Effector memory CD8-positive, alpha-beta T cell (primary cell): ENCODE data around the gene RAB33B.

Source experiments
- ATAC-seq: fragments of 150-1000 bp; cut with Tn5 transposase; replicated peaks from 2 replicates; pipeline ENCODE4 v1.10.0; 2021; ENCODE audit warnings: mild to moderate bottlenecking, moderate library complexity
- DNase-seq, 3 experiments: peaks; one replicate each; pipeline ENCODE4 v3.0.0; 2021
- H3K27ac Mint-ChIP-seq, 2 donors: one replicate each; pipeline ENCODE4 v1.8.0; 2022; ENCODE audit warnings: mild to moderate bottlenecking in 2 of 2, mixed read lengths in 2 of 2, moderate library complexity in 2 of 2
- H3K27me3 Mint-ChIP-seq, 2 donors: one replicate each; pipeline ENCODE4 v1.8.0; 2022; ENCODE audit warnings: mixed read lengths in 2 of 2
- H3K36me3 Mint-ChIP-seq: one replicate; pipeline ENCODE4 v1.8.0; 2022; ENCODE audit warnings: mild to moderate bottlenecking, moderate library complexity, mixed read lengths; ENCODE audit not compliant: insufficient read depth
- H3K4me1 Mint-ChIP-seq, 2 donors: one replicate each; pipeline ENCODE4 v1.8.0; 2022; ENCODE audit warnings: low read depth in 2 of 2, mixed read lengths in 2 of 2
- H3K4me3 Mint-ChIP-seq, 2 donors: one replicate each; pipeline ENCODE4 v1.8.0; 2022; ENCODE audit warnings: mild to moderate bottlenecking in 2 of 2, mixed read lengths in 2 of 2, moderate library complexity in 2 of 2
- H3K9me3 Mint-ChIP-seq, 2 donors: one replicate each; pipeline ENCODE4 v1.8.0; 2022; ENCODE audit warnings: mixed read lengths in 2 of 2

Gene RAB33B

GRCh38 chr4:139470295-139470694 is 16.4 kb downstream of the RAB33B start:
- ATAC-seq = no peak

DNA sequence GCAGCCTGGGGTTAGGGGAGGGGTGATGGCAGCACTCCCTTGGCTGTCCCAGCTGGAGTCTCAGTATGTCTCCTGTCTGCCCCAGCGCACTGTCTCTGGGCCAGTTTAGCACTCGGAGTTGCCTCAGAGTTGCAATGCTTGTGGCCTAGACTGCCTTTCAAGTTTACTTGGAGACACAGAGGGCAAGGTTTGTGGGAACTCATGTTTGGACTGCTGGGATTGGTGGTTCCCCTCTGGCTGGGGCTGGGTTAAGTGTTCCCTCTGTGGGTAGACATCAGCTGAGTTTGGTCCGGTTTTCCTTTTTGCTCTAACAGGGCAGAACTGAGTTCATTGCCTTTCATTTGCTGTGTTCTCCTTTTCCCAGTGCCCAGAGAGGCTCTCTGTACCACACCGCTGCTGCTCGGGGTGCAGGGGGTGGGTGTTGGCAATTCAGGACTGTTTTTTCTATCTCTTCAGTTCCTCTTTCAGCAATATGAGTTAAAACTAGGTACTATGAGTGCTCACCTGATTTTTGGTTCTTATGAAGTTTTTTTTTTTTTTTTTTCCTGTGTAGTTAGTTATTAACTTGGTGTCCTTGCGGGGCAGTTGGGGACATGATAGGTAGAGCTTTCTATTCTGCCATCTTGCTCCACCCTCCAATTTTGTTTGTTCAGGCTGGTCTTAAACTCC is 17.2 kb downstream of the RAB33B start:
- Mint-ChIP-seq H3K9me3 (peaks cover 7% of the 10 kb centered on the region in 2 donors), H3K36me3 (peaks cover 24% of the 10 kb centered on the region), H3K27me3 (no peaks in the 10 kb centered on the region), H3K4me1 (peaks cover 18 to 32% of the 10 kb centered on the region in 2 donors), H3K4me3 (no peak overlapping the region), H3K27ac (peak overlapping the region; percentile 38 to 65)
- no peak for DNase-seq
- ATAC-seq = no peak

More at GRCh38 chr4:139470295-139470694, 16.4 kb downstream of the RAB33B start:
- Mint-ChIP-seq H3K27ac (peak overlapping the region in 1 of 2 donors; percentile 65), H3K4me3 (no peak overlapping the region), H3K4me1 (peaks cover 18 to 32% of the 10 kb centered on the region in 2 donors), H3K9me3 (peaks cover 7% of the 10 kb centered on the region in 2 donors), H3K36me3 (peaks cover 30% of the 10 kb centered on the region), H3K27me3 (no peaks in the 10 kb centered on the region)
- DNase-seq = no peak

DNA sequence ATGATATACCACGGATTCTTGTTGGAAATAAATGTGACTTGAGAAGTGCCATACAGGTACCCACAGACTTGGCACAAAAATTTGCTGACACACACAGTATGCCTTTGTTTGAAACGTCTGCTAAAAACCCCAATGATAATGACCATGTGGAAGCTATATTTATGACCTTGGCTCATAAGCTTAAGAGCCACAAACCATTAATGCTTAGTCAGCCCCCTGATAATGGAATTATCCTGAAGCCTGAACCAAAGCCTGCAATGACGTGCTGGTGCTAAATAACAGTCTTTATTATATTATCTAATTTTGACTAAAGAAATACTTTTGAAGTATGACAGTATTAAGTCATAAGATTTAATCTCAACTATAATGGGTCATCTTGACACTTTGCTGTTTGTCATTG is 18.9 kb downstream of the RAB33B start:
- ATAC-seq (no peak), DNase-seq (no peak)
- H3K4me1 Mint-ChIP-seq = peaks cover 18 to 31% of the 10 kb centered on the region in 2 donors
- peaks cover 24% of the 10 kb centered on the region for H3K36me3 Mint-ChIP-seq
- peaks cover 7% of the 10 kb centered on the region in 2 donors for H3K9me3 Mint-ChIP-seq
- H3K27me3 Mint-ChIP-seq = no peaks in the 10 kb centered on the region
- H3K27ac Mint-ChIP-seq = no peak overlapping the region
- no peak overlapping the region for H3K4me3 Mint-ChIP-seq

GRCh38 chr4:139476363-139476762 is 22.4 kb downstream of the RAB33B start:
- DNase-seq = no peak
- H3K4me3 Mint-ChIP-seq = no peak overlapping the region
- H3K36me3 Mint-ChIP-seq = peaks cover 28% of the 10 kb centered on the region
- peaks cover 0 to 4% of the 10 kb centered on the region in 2 donors for H3K4me1 Mint-ChIP-seq
- H3K9me3 Mint-ChIP-seq = no peaks in the 10 kb centered on the region
- no peak overlapping the region for H3K27ac Mint-ChIP-seq
- H3K27me3 Mint-ChIP-seq = no peaks in the 10 kb centered on the region
- ATAC-seq = no peak

DNA sequence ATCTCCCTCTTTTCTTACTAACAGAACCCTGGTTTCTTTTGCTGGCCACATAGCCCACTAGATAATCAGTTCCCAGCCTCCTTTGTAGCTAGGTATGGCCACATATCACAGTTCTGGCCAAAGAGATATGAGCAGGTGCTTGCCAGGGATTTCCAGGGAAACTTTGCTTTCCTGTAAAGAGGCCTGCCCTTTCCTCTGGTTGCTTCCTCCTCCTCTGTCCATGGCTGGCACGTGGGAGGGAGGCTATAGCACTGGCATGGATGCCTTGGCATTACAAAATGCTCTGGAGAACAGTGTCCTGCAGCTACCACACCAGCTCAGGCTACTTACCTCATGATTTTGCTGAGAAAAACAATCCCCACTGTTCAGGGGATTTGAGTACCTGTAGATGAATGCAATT is 27.5 kb downstream of the RAB33B start:
- Mint-ChIP-seq H3K4me3 (no peak overlapping the region), H3K4me1 (no peaks in the 10 kb centered on the region), H3K27ac (peak overlapping the region in 1 of 2 donors; percentile 46), H3K9me3 (no peaks in the 10 kb centered on the region), H3K36me3 (peaks cover 13% of the 10 kb centered on the region), H3K27me3 (no peaks in the 10 kb centered on the region)
- no peak for DNase-seq
- no peak for ATAC-seq

DNA sequence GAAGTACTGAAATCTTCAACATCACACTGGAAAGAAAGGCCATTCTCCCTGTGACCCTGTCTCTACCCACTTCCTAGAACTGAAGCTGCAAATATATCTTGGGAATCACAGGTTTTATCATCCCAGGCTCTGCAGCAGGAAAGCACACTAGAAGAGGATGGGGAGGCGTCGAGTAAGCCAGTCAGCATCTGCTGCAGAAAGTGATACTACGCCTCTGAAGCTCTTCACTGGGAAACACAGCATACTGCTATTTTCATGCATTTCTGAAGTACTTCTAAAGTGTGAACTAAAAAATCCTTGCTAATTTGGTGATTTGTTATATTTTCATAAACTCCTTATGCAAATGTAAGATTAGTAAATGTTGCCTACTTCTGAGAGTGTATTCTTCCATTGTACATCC is 29.1 kb downstream of the RAB33B start:
- H3K27ac Mint-ChIP-seq = no peak overlapping the region
- H3K4me3 Mint-ChIP-seq = no peak overlapping the region
- H3K9me3 Mint-ChIP-seq = no peaks in the 10 kb centered on the region
- no peaks in the 10 kb centered on the region for H3K4me1 Mint-ChIP-seq
- no peak for DNase-seq
- peaks cover 13% of the 10 kb centered on the region for H3K36me3 Mint-ChIP-seq
- H3K27me3 Mint-ChIP-seq = no peaks in the 10 kb centered on the region
- ATAC-seq = no peak

DNA sequence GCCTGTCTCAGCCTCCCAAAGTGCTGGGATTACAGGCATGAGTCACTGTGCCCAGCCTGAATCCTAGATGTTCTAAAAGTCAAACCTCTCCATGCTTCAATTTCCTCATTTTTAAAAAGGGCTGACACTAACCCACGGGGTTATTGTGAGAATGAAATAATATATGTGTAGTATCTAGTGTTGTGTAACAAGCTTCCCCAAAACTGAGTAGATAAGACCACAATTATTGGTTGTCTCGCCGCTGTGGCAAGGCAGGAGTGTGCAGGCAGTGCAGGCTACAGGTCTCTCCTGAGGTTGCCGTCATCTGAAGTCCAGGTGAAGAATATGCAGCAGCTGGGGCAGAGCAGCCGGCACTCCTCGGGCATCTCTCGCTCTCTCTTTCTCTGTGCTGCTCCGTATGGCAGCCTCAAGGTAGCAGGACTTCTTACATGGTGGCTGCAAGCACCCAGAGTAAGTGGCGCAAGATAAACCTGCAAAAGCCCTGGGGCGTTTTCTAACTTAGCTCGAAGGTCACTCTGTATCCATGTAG is 30.9 kb downstream of the RAB33B start:
- DNase-seq (no peak), ATAC-seq (no peak)
- Mint-ChIP-seq H3K36me3 (peaks cover 10% of the 10 kb centered on the region), H3K27ac (no peak overlapping the region), H3K9me3 (no peaks in the 10 kb centered on the region), H3K4me3 (no peak overlapping the region), H3K4me1 (no peaks in the 10 kb centered on the region), H3K27me3 (no peaks in the 10 kb centered on the region)

DNA sequence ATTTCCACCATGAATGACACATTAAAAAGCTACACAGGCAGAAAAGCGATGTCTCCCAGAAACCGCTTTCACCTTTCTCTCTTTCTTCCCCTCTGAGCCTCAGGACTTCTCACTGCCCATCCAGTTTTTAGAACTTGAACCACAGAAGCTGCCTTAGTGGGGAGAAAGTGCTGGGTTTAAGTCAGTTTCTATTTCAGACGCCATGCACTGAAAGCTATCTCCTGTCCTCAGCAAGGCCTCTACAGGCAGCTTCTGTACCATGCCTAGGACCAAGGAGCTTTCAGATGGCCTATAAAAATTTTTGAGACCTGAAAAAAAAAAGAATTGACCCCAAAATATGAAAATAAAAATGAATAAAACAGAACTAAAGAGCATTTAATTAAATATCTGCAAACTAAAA is 34.5 kb downstream of the RAB33B start:
- DNase-seq = no peak

DNA sequence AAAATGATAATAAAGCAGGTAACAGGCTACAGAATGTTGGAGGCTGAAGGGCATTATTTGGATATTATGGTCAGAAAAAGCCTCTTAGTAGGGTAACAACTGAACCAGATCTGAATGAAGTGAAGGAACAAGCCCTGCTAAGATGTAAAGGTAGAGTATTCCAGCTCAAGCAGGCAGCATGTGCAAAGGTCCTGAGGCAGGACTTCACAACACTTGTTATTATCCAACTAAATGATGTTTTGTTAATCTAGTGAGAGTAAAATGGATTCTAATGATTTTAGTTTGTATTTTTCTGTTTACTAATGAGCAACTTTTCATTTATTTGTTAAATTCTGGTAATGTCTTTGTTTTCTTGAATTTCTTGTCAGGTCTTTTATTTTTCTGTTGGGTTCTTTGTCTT is 35.7 kb downstream of the RAB33B start:
- Mint-ChIP-seq H3K4me3 (no peak overlapping the region), H3K9me3 (no peaks in the 10 kb centered on the region), H3K36me3 (peaks cover 3% of the 10 kb centered on the region), H3K27ac (no peak overlapping the region), H3K27me3 (no peaks in the 10 kb centered on the region), H3K4me1 (no peaks in the 10 kb centered on the region)
- DNase-seq (no peak), ATAC-seq (no peak)

More for the DNA sequence above, 34.5 kb downstream of the RAB33B start:
- Mint-ChIP-seq H3K4me1 (no peaks in the 10 kb centered on the region), H3K4me3 (no peak overlapping the region), H3K27me3 (no peaks in the 10 kb centered on the region), H3K9me3 (no peaks in the 10 kb centered on the region), H3K27ac (no peak overlapping the region), H3K36me3 (peaks cover 3% of the 10 kb centered on the region)
- no peak for ATAC-seq

GRCh38 chr4:139492429-139492828 is 38.5 kb downstream of the RAB33B start:
- Mint-ChIP-seq H3K36me3 (no peaks in the 10 kb centered on the region), H3K4me3 (no peak overlapping the region), H3K9me3 (no peaks in the 10 kb centered on the region), H3K4me1 (no peaks in the 10 kb centered on the region), H3K27me3 (no peaks in the 10 kb centered on the region), H3K27ac (no peak overlapping the region)
- ATAC-seq = no peak
- no peak for DNase-seq

- ATAC-seq = no peak
- no peaks in the 10 kb centered on the region for H3K36me3 Mint-ChIP-seq
Observed at GRCh38 chr4:139493176-139493575, 39.3 kb downstream of the RAB33B start.

GRCh38 chr4:139499186-139499585 is 45.3 kb downstream of the RAB33B start:
- no peak overlapping the region for H3K27ac Mint-ChIP-seq
- ATAC-seq (no peak), DNase-seq (no peak)
- H3K4me1 Mint-ChIP-seq = peaks cover 6% of the 10 kb centered on the region in 2 donors
- H3K4me3 Mint-ChIP-seq = no peak overlapping the region
- peaks cover 10 to 25% of the 10 kb centered on the region in 2 donors for H3K27me3 Mint-ChIP-seq
- H3K9me3 Mint-ChIP-seq = no peaks in the 10 kb centered on the region
- H3K36me3 Mint-ChIP-seq = no peaks in the 10 kb centered on the region

More at GRCh38 chr4:139493176-139493575, 39.3 kb downstream of the RAB33B start:
- Mint-ChIP-seq H3K27me3 (no peaks in the 10 kb centered on the region), H3K4me3 (no peak overlapping the region), H3K9me3 (no peaks in the 10 kb centered on the region), H3K27ac (no peak overlapping the region), H3K4me1 (peaks cover 2 to 4% of the 10 kb centered on the region in 2 donors)
- no peak for DNase-seq

- peaks cover 10 to 25% of the 10 kb centered on the region in 2 donors for H3K27me3 Mint-ChIP-seq
- peaks cover 6% of the 10 kb centered on the region in 2 donors for H3K4me1 Mint-ChIP-seq
- H3K36me3 Mint-ChIP-seq = no peaks in the 10 kb centered on the region
- ATAC-seq (no peak), DNase-seq (no peak)
- H3K4me3 Mint-ChIP-seq = no peak overlapping the region
- H3K9me3 Mint-ChIP-seq = no peaks in the 10 kb centered on the region
- H3K27ac Mint-ChIP-seq = no peak overlapping the region
Observed at GRCh38 chr4:139501117-139501516, 47.2 kb downstream of the RAB33B start.

DNA sequence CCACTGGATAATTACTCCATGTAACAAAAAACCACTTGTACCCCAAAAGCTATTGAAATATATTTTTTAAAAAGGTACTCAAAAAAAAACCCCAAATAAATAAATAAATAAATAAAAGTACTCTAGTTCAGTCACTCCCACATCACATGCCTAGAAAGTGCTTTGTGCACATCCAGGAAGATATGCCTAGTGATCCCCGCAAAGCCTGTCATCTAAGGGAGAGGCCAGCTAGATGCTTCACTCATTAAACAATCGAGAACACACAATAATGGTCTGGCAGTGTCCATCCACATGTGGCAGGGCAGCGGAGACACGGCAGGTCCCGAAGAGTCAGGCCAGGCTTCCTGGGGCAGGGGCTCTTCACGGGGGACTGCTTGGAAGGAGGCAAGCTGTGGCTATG is 47.6 kb downstream of the RAB33B start:
- no peak for DNase-seq
- peaks cover 10 to 25% of the 10 kb centered on the region in 2 donors for H3K27me3 Mint-ChIP-seq
- no peaks in the 10 kb centered on the region for H3K9me3 Mint-ChIP-seq
- H3K4me3 Mint-ChIP-seq = no peak overlapping the region
- no peaks in the 10 kb centered on the region for H3K36me3 Mint-ChIP-seq
- no peak for ATAC-seq
- peaks cover 6% of the 10 kb centered on the region in 2 donors for H3K4me1 Mint-ChIP-seq
- H3K27ac Mint-ChIP-seq = no peak overlapping the region
